Measurements from ENCODE around the gene IDH3B. TPM values are rescaled to one million over a fixed set of nuclear protein-coding genes. Genes with fewer than 3 reads are reported as not detected.

The IDH3B gene
- total RNA-seq, 1 donor from 2014 or later: 93.1 TPM

DNA sequence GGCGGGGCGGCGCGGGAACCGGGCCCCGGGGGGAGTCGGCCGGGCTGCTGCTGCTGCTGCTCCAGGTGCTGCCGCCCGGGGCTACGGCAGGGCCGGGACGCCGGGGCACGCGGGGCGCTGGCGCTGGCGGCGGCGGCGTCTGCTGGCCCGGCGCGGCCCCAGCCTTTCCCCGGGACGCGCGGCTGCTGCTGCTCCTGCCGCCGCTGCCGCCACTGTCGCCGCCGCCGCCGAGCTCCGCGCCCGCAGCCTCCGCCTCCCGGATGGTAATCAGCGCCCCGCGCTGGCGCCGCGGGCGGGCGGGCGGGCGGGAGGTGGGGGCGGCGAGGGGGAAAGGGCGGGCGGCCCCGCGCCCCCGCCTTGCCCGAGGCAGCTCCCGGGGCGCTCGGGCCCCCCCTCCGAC, 28.9 kb upstream of the IDH3B start:
- Mint-ChIP-seq H3K36me3 (peaks cover 7% of the 10 kb centered on the region), H3K27ac (no peak overlapping the region), H3K27me3 (ENCODE audit: low read depth) (peaks cover 75% of the 10 kb centered on the region), H3K9me3 (no peaks in the 10 kb centered on the region), H3K4me3 (no peak overlapping the region), H3K4me1 (peaks cover 25% of the 10 kb centered on the region)
- TF ChIP-seq, protein P1, sequence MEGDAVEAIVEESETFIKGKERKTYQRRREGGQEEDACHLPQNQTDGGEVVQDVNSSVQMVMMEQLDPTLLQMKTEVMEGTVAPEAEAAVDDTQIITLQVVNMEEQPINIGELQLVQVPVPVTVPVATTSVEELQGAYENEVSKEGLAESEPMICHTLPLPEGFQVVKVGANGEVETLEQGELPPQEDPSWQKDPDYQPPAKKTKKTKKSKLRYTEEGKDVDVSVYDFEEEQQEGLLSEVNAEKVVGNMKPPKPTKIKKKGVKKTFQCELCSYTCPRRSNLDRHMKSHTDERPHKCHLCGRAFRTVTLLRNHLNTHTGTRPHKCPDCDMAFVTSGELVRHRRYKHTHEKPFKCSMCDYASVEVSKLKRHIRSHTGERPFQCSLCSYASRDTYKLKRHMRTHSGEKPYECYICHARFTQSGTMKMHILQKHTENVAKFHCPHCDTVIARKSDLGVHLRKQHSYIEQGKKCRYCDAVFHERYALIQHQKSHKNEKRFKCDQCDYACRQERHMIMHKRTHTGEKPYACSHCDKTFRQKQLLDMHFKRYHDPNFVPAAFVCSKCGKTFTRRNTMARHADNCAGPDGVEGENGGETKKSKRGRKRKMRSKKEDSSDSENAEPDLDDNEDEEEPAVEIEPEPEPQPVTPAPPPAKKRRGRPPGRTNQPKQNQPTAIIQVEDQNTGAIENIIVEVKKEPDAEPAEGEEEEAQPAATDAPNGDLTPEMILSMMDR (IDR thresholded peaks at IDR 0.05; ENCODE audit: unreplicated experiment): no peak
- DNase-seq (ENCODE audit: low spot score in 2 of 2, unreplicated experiment in 2 of 2): no peak

DNA sequence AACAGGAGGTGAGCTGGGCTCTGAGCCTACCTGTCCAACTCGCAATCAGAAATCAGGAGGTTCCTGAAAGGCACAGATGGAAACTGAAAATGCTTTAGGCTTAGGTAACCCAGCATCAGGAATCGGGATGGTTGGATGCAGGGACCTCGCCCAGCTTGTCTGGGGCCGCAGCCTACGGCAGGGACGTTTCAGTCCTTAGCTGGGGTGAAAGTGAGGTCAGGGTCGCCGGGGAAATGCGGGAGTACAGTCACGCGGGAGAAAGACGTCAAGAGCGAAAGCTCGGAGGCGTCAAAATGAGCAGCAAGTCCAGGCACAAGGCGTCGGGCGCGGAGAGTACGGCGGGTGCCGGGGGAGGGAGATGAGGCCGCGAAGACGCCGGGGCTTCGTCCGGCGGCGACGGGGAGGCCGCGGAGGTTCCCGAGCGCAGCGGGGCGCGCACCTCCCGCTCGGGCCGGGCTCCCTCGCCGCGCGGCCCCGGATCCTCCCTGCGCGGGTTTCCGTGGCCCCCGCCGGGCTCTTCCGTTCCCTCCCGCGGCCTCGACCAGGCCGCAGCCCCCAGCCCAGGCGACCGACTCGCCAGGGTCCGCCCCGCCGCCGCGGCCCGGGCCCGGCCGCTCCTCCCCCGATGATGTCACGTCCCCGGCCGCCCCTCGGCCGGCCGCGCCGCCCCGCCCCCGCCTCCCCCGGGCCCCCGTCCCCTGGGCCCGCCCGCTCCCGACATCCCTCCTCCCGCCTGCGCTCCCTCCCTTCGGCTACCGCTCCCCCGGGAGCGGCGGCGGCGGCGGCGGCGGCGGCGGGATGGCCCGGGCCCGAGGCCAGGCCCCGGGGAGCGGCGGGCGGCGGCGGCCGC, 28.2 kb upstream of the IDH3B start, which contains the start of gene EBF4:
Gene EBF4 (plus strand): TSS at position 745 of the 850 bp plus-strand sequence. CDS start 866 bp downstream, outside the sequence.
- peak within 1 kb of the TSS; percentile 94 for H3K4me3 Mint-ChIP-seq
- TF ChIP-seq, protein P1 (IDR thresholded peaks at IDR 0.05; ENCODE audit: unreplicated experiment): no peak
- H3K9me3 Mint-ChIP-seq: no peaks in the 10 kb centered on the region
- peak within 1 kb of the TSS; percentile 97 for H3K27ac Mint-ChIP-seq
- H3K4me1 Mint-ChIP-seq: peaks cover 28% of the 10 kb centered on the region
- peak in 1 of 2 experiments; percentile 44 for DNase-seq (ENCODE audit: low spot score in 2 of 2, unreplicated experiment in 2 of 2)
- peaks cover 79% of the 10 kb centered on the region for H3K27me3 Mint-ChIP-seq (ENCODE audit: low read depth)
- H3K36me3 Mint-ChIP-seq: peaks cover 7% of the 10 kb centered on the region

GRCh38 chr20:2691663-2692035, 27.6 kb upstream of the IDH3B start:
- no peak for DNase-seq (ENCODE audit: low spot score in 2 of 2, unreplicated experiment in 2 of 2)
- Mint-ChIP-seq H3K4me3 (peak overlapping the region; percentile 94), H3K36me3 (peaks cover 7% of the 10 kb centered on the region), H3K27me3 (ENCODE audit: low read depth) (peaks cover 80% of the 10 kb centered on the region), H3K27ac (peak overlapping the region; percentile 97), H3K9me3 (no peaks in the 10 kb centered on the region), H3K4me1 (peaks cover 28% of the 10 kb centered on the region)
- TF ChIP-seq, protein P1 (IDR thresholded peaks at IDR 0.05; ENCODE audit: unreplicated experiment): no peak

GRCh38 chr20:2691127-2691526, 27.1 kb upstream of the IDH3B start:
- Mint-ChIP-seq H3K9me3 (no peaks in the 10 kb centered on the region), H3K27me3 (ENCODE audit: low read depth) (peaks cover 80% of the 10 kb centered on the region), H3K27ac (no peak overlapping the region), H3K36me3 (peaks cover 7% of the 10 kb centered on the region), H3K4me1 (peaks cover 28% of the 10 kb centered on the region), H3K4me3 (peak overlapping the region; percentile 94)
- DNase-seq (ENCODE audit: low spot score in 2 of 2, unreplicated experiment in 2 of 2): no peak
- TF ChIP-seq, protein P1 (IDR thresholded peaks at IDR 0.05; ENCODE audit: unreplicated experiment): no peak

- H3K36me3 Mint-ChIP-seq: peaks cover 4% of the 10 kb centered on the region
- no peak for DNase-seq (ENCODE audit: low spot score in 2 of 2, unreplicated experiment in 2 of 2)
- peaks cover 80% of the 10 kb centered on the region for H3K27me3 Mint-ChIP-seq (ENCODE audit: low read depth)
- no peaks in the 10 kb centered on the region for H3K9me3 Mint-ChIP-seq
- peak overlapping the region; percentile 94 for H3K4me3 Mint-ChIP-seq
- TF ChIP-seq, protein P1 (IDR thresholded peaks at IDR 0.05; ENCODE audit: unreplicated experiment): no peak
- H3K27ac Mint-ChIP-seq: no peak overlapping the region
- peaks cover 28% of the 10 kb centered on the region for H3K4me1 Mint-ChIP-seq
Observed at GRCh38 chr20:2690718-2691117, 26.7 kb upstream of the IDH3B start.
